HG02943 (cell line): Measurements from ENCODE around the gene TMEM234.

Experiments
- ATAC-seq: cut with Tn5 transposase; IDR thresholded peaks from one replicate; pipeline ENCODE4 v1.9.1; 2021; ENCODE audit warnings: mild to moderate bottlenecking, low read depth, moderate library complexity; ENCODE audit not compliant: unreplicated experiment

TMEM234 gene

GRCh38 chr1:32201011-32201855, 20.9 kb downstream of the TMEM234 start:
- no peak for ATAC-seq

GRCh38 chr1:32200226-32201010, 21.7 kb downstream of the TMEM234 start, which contains the start of gene CCDC28B:
TSS of gene CCDC28B (plus strand) at chr1:32200595. CDS start at chr1:32201936, 1,341 bp downstream.
- no peak for ATAC-seq

GRCh38 chr1:32199717-32200072, 22.5 kb downstream of the TMEM234 start:
- no peak for ATAC-seq

- ATAC-seq, result no peak
Measured at GRCh38 chr1:32199043-32199716, 23.0 kb downstream of the TMEM234 start.

GRCh38 chr1:32198237-32199042, 23.7 kb downstream of the TMEM234 start:
- no peak for ATAC-seq

- no peak for ATAC-seq
Measured at GRCh38 chr1:32197837-32198236, 24.3 kb downstream of the TMEM234 start.

GRCh38 chr1:32197074-32197473, 25.1 kb downstream of the TMEM234 start:
- no peak for ATAC-seq

- ATAC-seq, result no peak
Measured at GRCh38 chr1:32195972-32196823, 26.0 kb downstream of the TMEM234 start.

GRCh38 chr1:32195531-32195930, 26.6 kb downstream of the TMEM234 start:
- ATAC-seq, result no peak

- no peak for ATAC-seq
Measured at GRCh38 chr1:32194984-32195383, 27.2 kb downstream of the TMEM234 start.

GRCh38 chr1:32192220-32192948, 29.8 kb downstream of the TMEM234 start:
- ATAC-seq, result no peak

GRCh38 chr1:32187850-32188249, 34.3 kb downstream of the TMEM234 start:
- no peak for ATAC-seq

GRCh38 chr1:32186491-32186890, 35.7 kb downstream of the TMEM234 start:
- no peak for ATAC-seq

- no peak for ATAC-seq
Measured at GRCh38 chr1:32186077-32186476, 36.1 kb downstream of the TMEM234 start.

- no peak for ATAC-seq
Measured at GRCh38 chr1:32184650-32185049, 37.5 kb downstream of the TMEM234 start.

- no peak for ATAC-seq
Measured at GRCh38 chr1:32182060-32182459, 40.1 kb downstream of the TMEM234 start.

- no peak for ATAC-seq
Measured at GRCh38 chr1:32181563-32181962, 40.6 kb downstream of the TMEM234 start.

- ATAC-seq, result no peak
Measured at GRCh38 chr1:32181065-32181464, 41.1 kb downstream of the TMEM234 start.
